ENCODE results near the gene SH3YL1.
"Not testable (repeated sequence)": the region's sequence is repeated elsewhere in the genome, so short reads cannot be mapped to it uniquely, and the experiment has no call there.

GRCh38 chr2:172120-172519 lies 91.7 kb downstream of the SH3YL1 start:
- peak; percentile 76 for TF ChIP-seq CTCF (IDR thresholded peaks at IDR 0.05)
- not testable (repeated sequence) for TF ChIP-seq POLR2AphosphoS5 (IDR thresholded peaks at IDR 0.05; ENCODE audit: low read depth, low read length)

Measured in Panc1 (cell line).